H9 (cell line): ENCODE measurements around the gene SMAD3. TPM values are rescaled to one million over a fixed set of nuclear protein-coding genes. Genes with fewer than 3 reads are reported as not detected.

Source experiments
- DNase-seq: peaks from one replicate; pipeline ENCODE4 v3.0.0-alpha.2; 2017
- H2AFZ ChIP-seq: one replicate; pipeline ENCODE4 v1.6.1; 2013; ENCODE audit warnings: mild to moderate bottlenecking, low read length, control low read depth, moderate library complexity
- H2AK5ac ChIP-seq: 2 replicates; pipeline ENCODE4 v1.6.1; 2013; ENCODE audit warnings: low read length, control low read depth, mixed read lengths; ENCODE audit not compliant: insufficient read length
- H2BK120ac ChIP-seq: one replicate; pipeline ENCODE4 v1.6.1; 2013; ENCODE audit warnings: low read depth, mild to moderate bottlenecking, low read length, control low read depth, inconsistent platforms; ENCODE audit not compliant: poor library complexity, severe bottlenecking
- H2BK12ac ChIP-seq: 2 replicates; pipeline ENCODE4 v1.6.1; 2013; ENCODE audit warnings: low read length, control low read depth, mixed read lengths, low read depth; ENCODE audit not compliant: insufficient read length
- H2BK15ac ChIP-seq: 2 replicates; pipeline ENCODE4 v1.6.1; 2013; ENCODE audit warnings: low read depth, low read length, control low read depth
- H2BK20ac ChIP-seq: one replicate; pipeline ENCODE4 v1.6.1; 2013; ENCODE audit warnings: low read depth, mild to moderate bottlenecking, low read length, control low read depth, inconsistent platforms; ENCODE audit not compliant: poor library complexity, severe bottlenecking
- H2BK5ac ChIP-seq: 2 replicates; pipeline ENCODE4 v1.6.1; 2013; ENCODE audit warnings: low read length, control low read depth, mixed read lengths; ENCODE audit not compliant: insufficient read length
- H3K14ac ChIP-seq: 2 replicates; pipeline ENCODE4 v1.6.1; 2013; ENCODE audit warnings: low read length, control low read depth; ENCODE audit not compliant: insufficient read depth
- H3K18ac ChIP-seq: 2 replicates; pipeline ENCODE4 v1.6.1; 2013; ENCODE audit warnings: low read depth, mild to moderate bottlenecking, mixed read lengths, low read length, control low read depth; ENCODE audit not compliant: insufficient read length
- H3K23ac ChIP-seq: 2 replicates; pipeline ENCODE4 v1.6.1; 2013; ENCODE audit warnings: low read length, control low read depth, mixed read lengths, low read depth; ENCODE audit not compliant: insufficient read length
- H3K23me2 ChIP-seq: 2 replicates; pipeline ENCODE4 v1.6.1; 2013; ENCODE audit warnings: low read depth, mild to moderate bottlenecking, mixed read lengths, low read length, control low read depth; ENCODE audit not compliant: insufficient read length, poor library complexity, severe bottlenecking
- H3K27ac ChIP-seq: 2 replicates; pipeline ENCODE4 v1.5.1; 2013; ENCODE audit warnings: low read length, control low read depth, mixed read lengths, low read depth; ENCODE audit not compliant: insufficient read length
- H3K27me3 ChIP-seq: 2 replicates; pipeline ENCODE4 v1.6.1; 2013; ENCODE audit warnings: low read length, control low read depth, inconsistent platforms; ENCODE audit not compliant: insufficient read depth
- H3K4ac ChIP-seq: 2 replicates; pipeline ENCODE4 v1.6.1; 2013; ENCODE audit warnings: low read depth, mild to moderate bottlenecking, control low read depth, inconsistent platforms, low read length, moderate library complexity
- H3K4me1 ChIP-seq: 2 replicates; pipeline ENCODE4 v1.6.1; 2013; ENCODE audit warnings: low read length, control low read depth, inconsistent platforms; ENCODE audit not compliant: insufficient read depth
- H3K4me2 ChIP-seq: 2 replicates; pipeline ENCODE4 v1.6.1; 2013; ENCODE audit warnings: low read length, control low read depth, mixed read lengths; ENCODE audit not compliant: insufficient read length, insufficient read depth
- H3K56ac ChIP-seq: 2 replicates; pipeline ENCODE4 v1.6.1; 2013; ENCODE audit warnings: low read depth, mild to moderate bottlenecking, mixed read lengths, low read length, control low read depth; ENCODE audit not compliant: insufficient read length
- H3K79me1 ChIP-seq: 2 replicates; pipeline ENCODE4 v1.6.1; 2013; ENCODE audit warnings: low read depth, mild to moderate bottlenecking, moderate library complexity, low read length, control low read depth, inconsistent platforms; ENCODE audit not compliant: insufficient read depth, poor library complexity, severe bottlenecking
- H3K79me2 ChIP-seq: 2 replicates; pipeline ENCODE4 v1.6.1; 2013; ENCODE audit warnings: low read length, control low read depth, inconsistent platforms; ENCODE audit not compliant: insufficient read depth
- H3K9ac ChIP-seq: 2 replicates; pipeline ENCODE4 v1.6.1; 2013; ENCODE audit warnings: low read length, control low read depth, mixed read lengths; ENCODE audit not compliant: insufficient read length; ENCODE audit errors: extremely low read depth
- H3K9me3 ChIP-seq: one replicate; pipeline ENCODE4 v1.6.1; 2013; ENCODE audit warnings: low read depth, low read length, inconsistent platforms; ENCODE audit not compliant: control insufficient read depth
- H3T11ph ChIP-seq: one replicate; pipeline ENCODE4 v1.6.1; 2013; ENCODE audit warnings: mild to moderate bottlenecking, low read length, control low read depth, inconsistent platforms
- H4K20me1 ChIP-seq: one replicate; pipeline ENCODE4 v1.6.1; 2013; ENCODE audit not compliant: control insufficient read depth, insufficient read length, insufficient read depth
- H4K5ac ChIP-seq: 2 replicates; pipeline ENCODE4 v1.6.1; 2013; ENCODE audit warnings: low read depth, mild to moderate bottlenecking, mixed read lengths, low read length, control low read depth; ENCODE audit not compliant: insufficient read length
- H4K8ac ChIP-seq: replicated peaks from 2 replicates; pipeline ENCODE4 v1.6.1; 2013; ENCODE audit warnings: low read length, control low read depth, mixed read lengths, low read depth; ENCODE audit not compliant: insufficient read length
- H4K91ac ChIP-seq: 2 replicates; pipeline ENCODE4 v1.6.1; 2013; ENCODE audit warnings: low read depth, mild to moderate bottlenecking, moderate library complexity, mixed read lengths, low read length, control low read depth; ENCODE audit not compliant: insufficient read length
- H3K27ac Mint-ChIP-seq, 3 experiments: 2 replicates in 2 of 3; 3 replicates in 1 of 3; pipeline ENCODE4 v1.8.0; 2020 to 2021; ENCODE audit warnings: mixed read lengths in 3 of 3, mild to moderate bottlenecking in 1 of 3, moderate library complexity in 1 of 3
- H3K27me3 Mint-ChIP-seq: 2 replicates; pipeline ENCODE4 v1.8.0; 2021; ENCODE audit warnings: low read depth, mild to moderate bottlenecking, moderate library complexity, mixed read lengths
- H3K36me3 Mint-ChIP-seq, 3 experiments: 2 replicates in 2 of 3; 3 replicates in 1 of 3; pipeline ENCODE4 v1.8.0; 2020 to 2021; ENCODE audit warnings: low read depth in 3 of 3, mixed read lengths in 3 of 3; ENCODE audit not compliant: insufficient read depth in 1 of 3
- H3K4me1 Mint-ChIP-seq, 2 experiments: 2 replicates each; pipeline ENCODE4 v1.8.0; 2020; ENCODE audit warnings: mixed read lengths in 2 of 2
- H3K4me3 Mint-ChIP-seq, 2 experiments: 2 replicates in 1 of 2; 3 replicates in 1 of 2; pipeline ENCODE4 v1.8.0; 2020 to 2021; ENCODE audit warnings: mild to moderate bottlenecking in 2 of 2, mixed read lengths in 2 of 2, moderate library complexity in 1 of 2
- H3K9me3 Mint-ChIP-seq, 2 experiments: 2 replicates in 1 of 2; 3 replicates in 1 of 2; pipeline ENCODE4 v1.8.0; 2020; ENCODE audit warnings: mild to moderate bottlenecking in 2 of 2, mixed read lengths in 2 of 2, moderate library complexity in 1 of 2
- CTCF ChIP-seq: fragments of 200-600 bp; sonication (generic); conservative IDR thresholded peaks from 3 replicates; pipeline ENCODE4 v1.8.0; 2021; ENCODE audit warnings: antibody characterized with exemption, mild to moderate bottlenecking
- WGBS: extraction: QIAGEN DNeasy Blood & Tissue Kit; methylation state at CpG from one replicate; pipeline ENCODE4 v1.1.7; 2013; ENCODE audit warnings: missing lambda C conversion rate, low lambda C conversion rate, mixed read lengths; ENCODE audit not compliant: insufficient read length; ENCODE audit errors: extremely low coverage; 5-methylcytosine and 5-hydroxymethylcytosine counted together
- total RNA-seq: library from RNA; stranded (reverse); gene quantifications from 2 replicates; pipeline ENCODE4 v1.2.1, GENCODE V29; 2021

SMAD3 gene
- total RNA-seq, 1 experiment from 2014 or later, result 26.7 TPM

GRCh38 chr15:67092752-67093503 is 27.5 kb downstream of the SMAD3 start:
- no peak overlapping the region for H3K23ac ChIP-seq
- H3K27ac ChIP-seq, result no peak overlapping the region
- H2AK5ac ChIP-seq, result no peak overlapping the region
- H3K14ac ChIP-seq, result no peak overlapping the region; the same call in 1 of the 2 replicates
- no peak overlapping the region for H3K56ac ChIP-seq
- H2BK120ac ChIP-seq, result no peak overlapping the region
- no CpG with 5 or more reads among the region's 9 CpGs for whole genome bisulfite sequencing
- H3K4me3 Mint-ChIP-seq, result peak overlapping the region in 1 of 2 experiments; percentile 27; a peak in 1 of 5 replicates
- no peaks in the 10 kb centered on the region for H3K9me3 Mint-ChIP-seq
- peaks cover 14% of the 10 kb centered on the region; the same call in 1 of the 2 replicates for H3K4me1 ChIP-seq
- no peak overlapping the region for H3K18ac ChIP-seq
- H3K79me2 ChIP-seq, result no peaks in the 10 kb centered on the region; the same call in 1 of the 2 replicates
- H3K27ac Mint-ChIP-seq, result peak overlapping the region; percentile 34 to 74 (median 61); a peak in 4 of 7 replicates
- no peak for TF ChIP-seq CTCF
- no peaks in the 10 kb centered on the region for H3K27me3 Mint-ChIP-seq
- no peaks in the 10 kb centered on the region for H4K20me1 ChIP-seq
- peak overlapping the region; percentile 1 for H4K8ac ChIP-seq
- DNase-seq, result no peak
- no peak overlapping the region for H3K9ac ChIP-seq
- no peak overlapping the region for H4K5ac ChIP-seq
- peaks cover 65 to 73% of the 10 kb centered on the region in 2 experiments for H3K4me1 Mint-ChIP-seq
- H4K91ac ChIP-seq, result no peak overlapping the region
- no peaks in the 10 kb centered on the region for H3K9me3 ChIP-seq
- no peak overlapping the region for H3K4me2 ChIP-seq
- H2BK20ac ChIP-seq, result no peak overlapping the region
- no peaks in the 10 kb centered on the region for H3K23me2 ChIP-seq
- H2BK12ac ChIP-seq, result no peak overlapping the region
- peaks cover 0 to 5% (median 0%) of the 10 kb centered on the region in 3 experiments; a peak in 3 of 7 replicates for H3K36me3 Mint-ChIP-seq
- H3K4ac ChIP-seq, result no peak overlapping the region
- no peak overlapping the region for H2BK15ac ChIP-seq
- no peaks in the 10 kb centered on the region for H3K79me1 ChIP-seq
- H3T11ph ChIP-seq, result no peak overlapping the region
- no peaks in the 10 kb centered on the region for H3K27me3 ChIP-seq
- no peak overlapping the region for H2BK5ac ChIP-seq
- H2AFZ ChIP-seq, result no peak overlapping the region
